Stomach (tissue), 9 donors: Measurements from ENCODE around the gene GABRG3. TPM values are rescaled to one million over a fixed set of nuclear protein-coding genes. Genes with fewer than 3 reads are reported as not detected.

Experiments
- DNase-seq, 2 donors: peaks; one replicate each; pipeline versions ENCODE4 v3.0.0 to v3.0.0-alpha.2; 2013 to 2019
- H3K27ac ChIP-seq, 5 donors: fragments of 200-600 bp in 4 of 5; sonication (generic) in 4 of 5; one replicate each; pipeline ENCODE4 v1.5.1; 2013 to 2019; ENCODE audit warnings: mild to moderate bottlenecking in 1 of 5, moderate library complexity in 1 of 5
- H3K27me3 ChIP-seq, 3 donors: fragments of 200-600 bp; sonication (generic); one replicate each; pipeline ENCODE4 v1.5.1; 2017 to 2019; ENCODE audit warnings: mixed run types in 1 of 3
- H3K36me3 ChIP-seq, 4 donors: fragments of 200-600 bp; sonication (generic); 1 replicate in 3 of 4; 2 replicates in 1 of 4; pipeline ENCODE4 v1.5.1; 2016 to 2019
- H3K4me1 ChIP-seq, 4 donors: fragments of 200-600 bp; sonication (generic); one replicate each; pipeline ENCODE4 v1.5.1; 2016 to 2019
- H3K4me3 ChIP-seq, 4 donors: fragments of 200-600 bp; sonication (generic) in 3 of 4; one replicate each; pipeline ENCODE4 v1.5.1; 2016 to 2019; ENCODE audit warnings: mild to moderate bottlenecking in 1 of 4
- H3K9me3 ChIP-seq, 4 donors: fragments of 200-600 bp; sonication (generic); one replicate each; pipeline ENCODE4 v1.5.1; 2016 to 2019
- CTCF ChIP-seq, 7 experiments: fragments of 450-650 bp in 4 of 7; fragments of 200-600 bp in 3 of 7; sonication (generic) in 3 of 7; IDR thresholded peaks; one replicate each; pipeline ENCODE4 v1.5.1; 2016 to 2019; ENCODE audit warnings: antibody characterized with exemption in 7 of 7, control low read depth in 2 of 7, mild to moderate bottlenecking in 1 of 7
- EP300 ChIP-seq: sonication (generic); formaldehyde crosslinking; IDR thresholded peaks from one replicate; pipeline ENCODE4 v1.6.1; 2017; ENCODE audit warnings: antibody characterized with exemption
- POLR2A ChIP-seq, 4 donors: fragments of 450-650 bp; IDR thresholded peaks; one replicate each; pipeline ENCODE4 v1.6.1; 2016; ENCODE audit warnings: antibody characterized with exemption in 4 of 4, control low read depth in 2 of 4, mild to moderate bottlenecking in 1 of 4, moderate library complexity in 1 of 4
- POLR2AphosphoS5 ChIP-seq, 3 donors: sonication (generic); formaldehyde crosslinking; IDR thresholded peaks; one replicate each; pipeline ENCODE4 v1.6.1; 2016; ENCODE audit warnings: antibody characterized with exemption in 3 of 3
- WGBS, 5 donors: extraction: QIAGEN DNeasy Blood & Tissue Kit in 3 of 5; methylation state at CpG; one replicate each; pipeline versions ENCODE4 v1.1.5 to v1.1.7; 2013 to 2018; 5-methylcytosine and 5-hydroxymethylcytosine counted together
- intact Hi-C: fragments of 100-400 bp; cut with DNase I; formaldehyde crosslinking; loops from one replicate; pipeline ENCODE4 v1.15.1; 2023; ENCODE audit warnings: low total_unique reads
- polyA plus RNA-seq, 3 donors: library from polyadenylated mRNA; stranded (reverse); fragments of 200-250 nt; gene quantifications; one replicate each; pipeline ENCODE4 v1.2.3, GENCODE V29; 2013
- total RNA-seq, 5 donors: library from RNA; depleted of rRNA; stranded (reverse); fragments of >200 nt; gene quantifications; one replicate each; pipeline versions ENCODE4 v1.1.0 to v1.2.3, GENCODE V29; 2014 to 2016
- donor health status: healthy with polysubstance abuse.
- donor health status: Bipolar disorder and iron deficiency.
- donor health status: healthy.

The GABRG3 gene
- total and polyA plus RNA-seq, 8 donors: 0.37 to 1.5 TPM; not detected in 6

GRCh38 chr15:27268923-27269322, 297.9 kb downstream of the GABRG3 start:
- no peaks in the 10 kb centered on the region for H3K36me3 ChIP-seq
- intact Hi-C loops: no loop called here
- 57 to 61% (median 59%) methylated on average over 3 of the region's 3 CpGs for WGBS, 5 donors
- TF ChIP-seq POLR2AphosphoS5 (IDR thresholded peaks at IDR 0.05): no peak
- TF ChIP-seq POLR2A (IDR thresholded peaks at IDR 0.05): no peak
- no peak for TF ChIP-seq EP300
- TF ChIP-seq CTCF (IDR thresholded peaks at IDR 0.05): no peak
- H3K9me3 ChIP-seq: peaks cover 0 to 24% (median 6%) of the 10 kb centered on the region in 4 donors
- H3K27me3 ChIP-seq: no peaks in the 10 kb centered on the region
- no peaks in the 10 kb centered on the region for H3K4me1 ChIP-seq
- no peak overlapping the region for H3K27ac ChIP-seq
- no peak overlapping the region for H3K4me3 ChIP-seq
- no peak for DNase-seq

- WGBS, 5 donors: 68 to 81% (median 75%) methylated on average over 5 to 15 of the region's 15 CpGs
- peaks cover 0 to 29% (median 6%) of the 10 kb centered on the region in 4 donors for H3K9me3 ChIP-seq
- no peaks in the 10 kb centered on the region for H3K4me1 ChIP-seq
- no peak overlapping the region for H3K27ac ChIP-seq
- no peak for DNase-seq
- intact Hi-C loops: no loop called here
- H3K4me3 ChIP-seq: no peak overlapping the region
- no peak for TF ChIP-seq CTCF (IDR thresholded peaks at IDR 0.05)
- no peak for TF ChIP-seq POLR2A (IDR thresholded peaks at IDR 0.05)
- no peak for TF ChIP-seq EP300
- TF ChIP-seq POLR2AphosphoS5 (IDR thresholded peaks at IDR 0.05): no peak
- no peaks in the 10 kb centered on the region for H3K27me3 ChIP-seq
- no peaks in the 10 kb centered on the region for H3K36me3 ChIP-seq
Observed at GRCh38 chr15:27271258-27271657, 300.3 kb downstream of the GABRG3 start.

GRCh38 chr15:27272427-27272826, 301.4 kb downstream of the GABRG3 start:
- no peaks in the 10 kb centered on the region for H3K36me3 ChIP-seq
- H3K9me3 ChIP-seq: peaks cover 0 to 23% (median 3%) of the 10 kb centered on the region in 4 donors
- DNase-seq: no peak
- TF ChIP-seq POLR2A (IDR thresholded peaks at IDR 0.05) (no peak), EP300 (no peak), POLR2AphosphoS5 (IDR thresholded peaks at IDR 0.05) (no peak), CTCF (IDR thresholded peaks at IDR 0.05) (no peak)
- intact Hi-C loops: no loop called here
- H3K27me3 ChIP-seq: no peaks in the 10 kb centered on the region
- H3K27ac ChIP-seq: no peak overlapping the region
- H3K4me1 ChIP-seq: no peaks in the 10 kb centered on the region
- H3K4me3 ChIP-seq: no peak overlapping the region

GRCh38 chr15:27273506-27273905, 302.5 kb downstream of the GABRG3 start:
- TF ChIP-seq CTCF (IDR thresholded peaks at IDR 0.05): no peak
- TF ChIP-seq EP300: no peak
- TF ChIP-seq POLR2A (IDR thresholded peaks at IDR 0.05): no peak
- TF ChIP-seq POLR2AphosphoS5 (IDR thresholded peaks at IDR 0.05): no peak
- H3K4me1 ChIP-seq: no peaks in the 10 kb centered on the region
- H3K27me3 ChIP-seq: no peaks in the 10 kb centered on the region
- peaks cover 0 to 22% (median 3%) of the 10 kb centered on the region in 4 donors for H3K9me3 ChIP-seq
- intact Hi-C loops: no loop called here
- no peaks in the 10 kb centered on the region for H3K36me3 ChIP-seq
- H3K27ac ChIP-seq: no peak overlapping the region
- no peak for DNase-seq
- H3K4me3 ChIP-seq: no peak overlapping the region
- WGBS, 5 donors: 89 to 93% (median 92%) methylated on average over 3 of the region's 3 CpGs
